HG02938 (cell line): ENCODE measurements around the gene EPHB1.

Source experiments
- ATAC-seq: cut with Tn5 transposase; IDR thresholded peaks from one replicate; pipeline ENCODE4 v1.9.1; 2021; ENCODE audit warnings: mild to moderate bottlenecking, moderate library complexity; ENCODE audit not compliant: unreplicated experiment

EPHB1 gene

DNA sequence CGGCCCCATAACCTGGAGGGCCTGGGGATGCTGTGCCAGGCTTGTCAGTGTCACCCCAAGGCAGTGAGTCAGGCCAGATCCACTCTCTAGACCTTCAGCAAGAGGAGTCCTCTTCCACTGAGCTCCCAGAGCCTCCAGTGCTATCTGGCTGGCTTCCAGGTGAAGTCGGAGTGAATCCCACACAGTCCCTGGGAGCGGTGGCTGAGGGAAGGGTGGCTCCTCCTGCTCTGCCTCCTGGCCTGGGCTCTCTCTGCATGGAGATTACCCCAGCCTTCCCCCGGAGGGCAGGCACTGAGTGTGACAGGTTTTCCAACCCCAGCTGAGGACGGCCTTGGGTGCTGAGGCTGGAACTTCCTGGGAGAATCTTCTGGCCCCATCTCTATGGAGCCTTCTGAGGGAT, 82.7 kb downstream of the EPHB1 start:
- ATAC-seq, result no peak

DNA sequence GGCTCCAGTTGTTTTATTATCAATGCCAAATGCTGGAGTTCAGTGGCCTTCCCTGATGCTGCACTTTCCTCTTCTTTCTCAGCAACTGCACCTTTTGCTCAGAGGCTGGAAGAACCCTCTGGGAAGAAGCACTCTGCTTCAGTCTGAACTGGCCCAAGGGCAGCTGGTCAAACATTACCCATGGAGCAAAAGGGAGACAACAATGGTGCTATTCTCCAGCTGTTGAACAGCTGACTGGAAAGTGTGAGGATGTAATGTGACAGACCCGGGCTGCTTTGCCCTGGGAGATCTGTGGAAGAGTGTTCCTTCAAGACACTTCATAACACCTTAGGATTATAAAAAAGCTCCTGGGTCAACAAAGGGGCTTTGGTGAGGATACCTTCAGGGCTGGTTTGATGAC, 84.9 kb downstream of the EPHB1 start:
- no peak for ATAC-seq

DNA sequence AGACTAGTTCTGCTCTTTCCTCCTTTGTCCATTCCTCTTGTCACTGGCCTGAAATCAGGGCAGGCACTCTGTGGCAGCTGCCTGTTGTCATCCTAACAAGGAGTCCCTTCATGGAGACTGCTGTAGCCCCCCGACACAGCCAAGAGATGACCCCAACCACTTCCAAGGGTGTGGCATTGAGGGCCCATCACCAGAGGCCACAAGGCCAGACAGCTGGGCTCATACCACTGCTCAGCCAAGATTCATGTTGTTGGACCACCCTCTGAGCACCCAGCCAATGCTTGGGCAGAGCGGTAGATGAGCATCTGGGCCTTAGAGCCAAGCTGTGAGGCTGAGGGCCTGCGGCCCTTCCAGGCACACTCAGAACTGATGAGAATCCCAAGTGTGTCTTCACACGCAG, 85.4 kb downstream of the EPHB1 start:
- no peak for ATAC-seq

DNA sequence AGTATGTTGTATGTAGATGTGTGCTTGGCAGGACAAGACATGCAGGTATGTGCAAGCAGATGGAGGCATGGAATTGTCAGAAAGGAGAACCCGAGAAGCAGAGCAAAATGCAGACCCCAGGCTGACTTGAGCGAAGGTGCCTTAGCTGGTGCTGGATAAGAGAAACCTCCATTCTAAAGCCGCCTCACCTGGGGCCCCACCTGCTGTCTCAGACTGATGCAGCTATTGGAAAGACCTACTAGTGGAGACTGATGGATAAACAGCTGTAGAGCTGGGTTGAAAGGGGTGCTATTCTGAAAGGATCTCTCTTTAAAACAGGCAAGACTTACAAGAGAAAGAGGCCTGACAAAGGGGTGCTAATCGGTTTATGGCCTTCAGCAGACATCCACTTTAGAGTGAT, 86.2 kb downstream of the EPHB1 start:
- ATAC-seq, result no peak

DNA sequence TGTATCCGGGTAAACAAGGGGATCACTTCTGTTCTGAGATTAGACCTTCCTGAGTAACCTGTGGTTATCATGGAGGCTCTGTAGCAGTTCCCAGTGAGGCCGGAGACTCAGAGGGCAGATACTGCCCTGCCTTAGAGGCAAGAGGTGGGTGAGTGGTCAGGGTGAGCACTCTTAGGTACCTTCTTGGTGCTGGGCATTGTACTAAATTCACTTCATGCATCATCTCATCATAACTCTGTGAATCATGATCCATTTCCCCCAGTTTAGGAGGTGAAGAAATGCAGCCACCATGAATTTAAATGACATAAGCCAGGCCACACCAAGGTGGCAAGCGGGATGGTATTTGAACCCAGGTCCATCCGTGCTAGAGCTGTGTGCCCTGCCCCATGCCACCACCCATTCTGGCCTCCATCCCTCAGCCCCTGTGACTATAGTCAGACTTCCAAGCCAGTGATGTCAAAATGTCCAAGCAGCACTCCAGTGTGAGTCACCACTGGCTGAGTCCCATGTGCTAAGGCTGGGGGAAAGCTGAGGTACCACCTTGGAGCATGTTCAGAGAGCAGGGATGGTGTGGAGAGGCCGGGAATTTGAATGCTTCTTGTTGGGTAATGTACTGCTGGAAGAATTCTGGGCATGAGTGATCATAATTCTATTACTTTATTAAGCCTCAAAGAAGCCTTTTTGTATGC, 88.8 kb downstream of the EPHB1 start:
- no peak for ATAC-seq

DNA sequence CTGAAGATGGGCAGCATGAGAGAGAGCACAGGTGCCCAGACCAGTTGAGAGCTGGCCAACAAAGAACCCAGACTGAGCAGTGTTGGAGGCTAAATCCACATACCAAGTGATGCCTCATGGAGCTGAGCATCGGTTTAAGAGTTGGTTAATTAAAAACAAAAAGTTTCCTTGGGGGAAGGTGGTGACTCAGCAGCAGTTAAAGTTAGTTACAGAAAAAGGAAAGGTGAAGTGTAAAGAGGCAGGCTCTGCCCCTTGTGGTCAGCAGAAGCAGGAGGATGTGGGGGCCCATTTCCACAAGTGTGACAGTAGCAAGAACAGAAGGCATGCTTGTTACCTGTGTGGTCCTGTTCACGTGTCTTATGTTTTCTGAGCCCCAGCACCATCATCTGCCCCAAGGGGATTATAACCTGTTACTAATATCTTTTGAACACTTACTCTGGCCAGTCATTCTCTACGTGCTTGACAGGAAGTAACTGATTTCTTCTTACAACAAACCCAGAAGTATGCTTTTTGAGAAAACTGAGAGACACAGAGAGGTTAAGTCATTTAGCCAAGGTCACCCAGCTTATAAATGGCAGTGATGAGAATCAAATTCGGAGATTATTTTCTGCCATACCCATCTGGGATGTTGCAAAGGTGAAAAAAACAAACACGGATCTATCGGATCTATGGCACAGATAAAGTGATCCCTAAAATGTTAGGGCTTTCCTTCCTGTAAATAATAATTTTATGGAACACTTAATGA, 91.0 kb downstream of the EPHB1 start:
- ATAC-seq, result peak; percentile 93

DNA sequence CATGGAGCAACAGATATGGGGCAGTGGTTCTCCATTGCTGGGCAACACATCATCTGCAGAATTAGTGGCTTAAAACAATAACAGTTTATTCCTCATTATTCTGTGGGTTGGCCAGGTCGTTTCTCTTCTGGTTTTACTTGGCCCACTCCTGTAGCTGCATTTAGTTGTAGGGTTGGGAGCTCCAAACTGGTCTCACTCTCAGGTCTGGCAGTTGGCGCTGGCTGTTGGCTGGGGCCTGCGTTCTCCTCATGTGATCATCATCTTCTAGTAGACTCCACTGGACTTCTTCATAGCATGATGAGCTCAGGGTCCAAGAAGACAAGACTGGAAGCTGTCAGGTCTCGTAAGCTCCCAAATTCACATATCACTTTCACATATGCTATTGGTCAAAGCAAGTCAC, 91.9 kb downstream of the EPHB1 start:
- no peak for ATAC-seq

DNA sequence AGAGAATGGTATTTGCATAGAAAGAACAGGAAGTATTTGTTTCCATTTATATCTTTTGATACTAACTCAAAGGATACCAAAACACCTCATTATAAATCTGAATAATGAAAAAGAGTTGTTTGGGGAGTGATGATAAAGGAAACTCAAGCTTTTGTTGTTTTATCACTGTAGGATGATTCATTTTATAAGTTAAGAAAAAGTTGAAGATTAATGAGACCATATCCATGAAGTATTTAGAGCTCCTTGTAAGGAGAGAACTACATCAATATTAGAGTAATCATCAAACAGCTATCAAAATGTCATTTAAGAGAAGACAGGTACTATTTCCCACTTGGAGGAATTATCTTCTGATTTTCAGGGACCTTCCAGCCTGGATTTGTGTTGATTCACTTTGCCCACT, 92.5 kb downstream of the EPHB1 start:
- ATAC-seq, result no peak

DNA sequence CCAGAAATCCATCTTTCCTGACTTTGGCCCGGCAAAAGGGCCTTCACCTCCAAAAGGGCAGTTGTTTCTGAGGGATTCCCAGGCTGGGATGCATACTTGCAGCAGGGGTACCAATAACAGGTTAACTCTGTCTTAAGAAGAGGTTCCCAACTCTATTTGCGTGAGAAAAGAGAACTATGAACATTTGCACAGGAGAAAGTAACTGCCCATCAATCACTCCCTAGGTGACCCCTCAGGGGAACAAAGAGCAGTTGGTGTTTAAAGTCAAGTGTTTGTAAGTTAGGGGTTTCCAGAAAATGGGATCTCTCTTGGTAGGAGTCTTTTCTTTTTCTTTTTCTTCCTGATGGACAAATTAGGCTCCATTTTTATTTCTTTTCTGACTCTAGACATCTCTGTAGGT, 97.3 kb downstream of the EPHB1 start:
- no peak for ATAC-seq

DNA sequence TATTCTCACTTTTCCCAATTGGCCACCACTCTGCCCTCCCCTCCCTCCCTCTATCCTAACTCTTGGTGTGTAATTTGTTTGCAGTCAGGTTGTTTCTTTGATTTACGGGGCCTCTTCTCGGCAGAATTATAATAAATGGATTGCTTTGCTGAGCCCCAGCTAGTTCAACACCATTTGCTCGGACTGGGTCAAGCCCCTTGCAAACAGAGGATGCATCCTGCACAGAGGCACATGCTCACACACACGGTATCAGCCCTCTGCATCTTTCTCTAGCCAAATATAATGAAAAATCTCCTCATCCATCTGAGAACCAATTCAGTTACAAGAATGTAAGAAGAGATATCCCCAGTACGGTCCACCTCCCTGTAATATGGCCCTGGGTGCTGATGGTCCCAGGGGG, 97.7 kb downstream of the EPHB1 start:
- no peak for ATAC-seq

DNA sequence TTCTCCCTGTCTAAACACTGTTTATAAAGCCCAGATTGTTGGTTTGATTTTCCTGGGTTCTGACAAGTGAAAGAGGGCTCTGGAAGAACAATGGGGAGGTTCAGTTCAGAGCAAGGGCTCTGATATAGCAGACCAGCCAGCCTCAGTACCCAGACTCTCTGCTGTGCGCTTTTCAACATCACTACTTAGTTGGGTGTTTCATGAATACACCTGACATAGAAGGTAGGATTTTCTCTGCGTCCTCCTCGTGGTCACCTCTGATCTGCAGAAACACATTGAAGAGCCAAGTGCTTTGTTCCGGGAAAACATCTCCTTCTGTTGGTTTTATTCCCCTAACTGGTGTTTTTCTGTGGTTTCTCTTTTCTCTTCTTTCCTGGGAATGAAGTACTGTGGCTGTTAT, 99.5 kb downstream of the EPHB1 start:
- ATAC-seq, result no peak

DNA sequence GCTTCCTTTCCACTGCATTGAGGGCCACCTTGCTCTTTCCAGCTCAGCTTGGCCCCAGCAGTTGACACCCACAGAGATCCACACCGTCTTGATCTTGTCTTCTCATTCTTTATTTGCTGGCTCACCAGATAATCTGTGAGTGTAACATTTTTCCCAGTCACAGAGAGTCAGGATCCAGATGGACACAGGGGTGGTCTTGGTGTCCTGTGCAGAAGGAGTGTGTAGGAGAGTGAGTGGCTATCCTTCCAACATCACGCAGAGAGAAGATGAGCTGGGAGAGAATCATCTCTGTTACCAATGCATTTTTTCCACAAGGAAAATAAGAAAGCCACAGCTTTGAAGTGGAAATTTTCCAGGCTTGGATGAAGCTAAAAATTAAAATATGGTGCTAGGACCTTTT, 100.1 kb downstream of the EPHB1 start:
- no peak for ATAC-seq

DNA sequence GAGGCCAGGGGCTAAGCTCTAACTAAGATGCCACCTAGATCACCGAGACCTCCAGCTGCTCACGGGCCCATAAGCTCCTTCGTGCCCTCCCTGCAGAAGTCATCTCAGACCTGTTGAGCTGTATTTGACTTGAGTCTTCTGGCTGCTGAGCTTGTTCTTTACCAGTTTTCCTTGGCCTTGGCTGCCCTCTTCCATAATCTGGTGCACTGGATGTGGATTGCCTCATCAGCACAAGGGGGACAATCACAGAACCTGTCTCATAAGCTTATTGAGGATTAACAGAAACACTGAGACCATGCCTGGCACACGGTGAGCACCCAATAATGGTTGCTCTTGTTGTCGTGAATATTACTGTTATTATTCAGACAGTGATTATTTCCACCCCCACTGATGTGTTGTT, 101.1 kb downstream of the EPHB1 start:
- ATAC-seq, result no peak

DNA sequence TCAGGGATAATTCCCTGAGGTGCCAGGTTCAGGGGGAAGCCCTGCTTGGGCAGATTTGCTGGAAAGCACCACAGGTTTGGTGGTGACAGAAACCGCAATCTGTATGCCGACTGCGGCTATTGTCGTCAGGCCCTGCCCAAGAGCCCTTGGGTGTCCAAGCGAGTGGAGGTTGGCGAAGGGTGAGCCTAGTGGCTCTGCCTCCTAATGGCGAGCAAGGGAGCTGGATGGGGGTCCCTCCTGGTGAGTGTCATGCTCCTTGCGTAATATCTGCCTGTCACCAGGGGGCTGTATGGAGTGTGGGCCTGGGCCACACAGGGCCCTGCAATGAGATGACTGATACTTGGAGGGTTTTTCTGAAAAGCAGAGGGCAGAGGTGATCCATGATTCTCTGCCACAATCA, 101.6 kb downstream of the EPHB1 start:
- no peak for ATAC-seq

DNA sequence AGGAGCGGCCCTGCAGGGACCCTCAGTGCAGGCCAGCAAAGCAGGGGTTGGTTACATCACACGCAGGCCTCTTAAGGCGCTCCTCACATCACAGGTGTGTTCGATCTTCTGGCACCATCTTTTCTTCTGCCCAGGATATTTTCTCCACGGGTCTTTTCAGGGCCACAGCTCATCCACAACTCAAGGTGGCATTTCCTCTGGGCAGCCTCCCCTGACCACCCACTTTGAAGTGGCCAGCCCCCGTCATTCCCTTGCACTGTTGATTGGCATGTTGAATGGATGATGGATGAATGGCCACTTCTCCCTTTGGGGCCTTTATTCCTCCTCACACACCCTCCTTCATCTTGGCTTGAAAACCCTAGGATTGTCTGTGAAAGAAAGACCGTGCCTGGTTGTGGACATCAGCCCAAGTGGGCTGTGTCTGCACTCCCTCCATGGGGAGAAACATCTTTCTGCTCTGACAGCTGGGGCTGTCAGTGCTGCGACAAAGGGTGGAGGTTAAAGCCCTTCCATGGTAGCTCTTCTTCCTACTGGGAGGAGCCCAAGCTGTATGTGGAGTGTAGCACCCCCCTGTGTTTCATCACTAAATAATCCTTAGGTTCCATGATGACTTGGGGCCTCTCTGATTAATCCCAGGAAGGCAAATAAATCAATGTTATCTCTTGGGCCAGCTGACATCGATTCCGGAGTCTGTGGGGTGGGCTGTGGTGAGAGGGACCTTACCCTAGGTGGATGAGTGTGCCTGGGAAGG, 102.5 kb downstream of the EPHB1 start:
- ATAC-seq, result no peak

DNA sequence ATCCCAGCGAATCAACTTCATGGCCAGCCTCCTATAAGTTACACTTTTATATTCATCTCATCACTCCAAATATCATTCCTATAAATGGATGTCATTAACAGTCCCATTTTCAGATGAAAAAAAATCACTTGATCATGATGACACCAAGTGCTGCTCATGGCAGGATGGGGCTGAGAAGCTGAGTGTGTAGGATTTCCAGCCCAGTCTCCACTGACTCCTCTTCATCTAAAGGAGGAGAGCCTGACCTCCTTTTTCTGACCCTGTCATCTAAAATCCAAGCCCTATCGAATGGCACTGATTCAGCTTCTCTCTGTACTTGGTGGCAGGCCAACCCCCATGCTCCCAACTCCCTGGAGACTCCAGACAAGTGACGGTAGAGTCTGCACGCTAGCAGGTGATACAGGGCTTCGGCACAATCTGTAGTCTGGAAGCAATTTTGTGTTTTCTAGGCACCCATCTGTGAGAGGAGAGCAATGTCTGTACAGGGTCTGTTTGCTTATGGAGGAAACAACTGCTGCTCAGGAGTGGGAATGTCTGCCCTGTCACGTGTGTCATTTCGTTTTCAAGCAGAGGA, 103.2 kb downstream of the EPHB1 start:
- ATAC-seq, result no peak

DNA sequence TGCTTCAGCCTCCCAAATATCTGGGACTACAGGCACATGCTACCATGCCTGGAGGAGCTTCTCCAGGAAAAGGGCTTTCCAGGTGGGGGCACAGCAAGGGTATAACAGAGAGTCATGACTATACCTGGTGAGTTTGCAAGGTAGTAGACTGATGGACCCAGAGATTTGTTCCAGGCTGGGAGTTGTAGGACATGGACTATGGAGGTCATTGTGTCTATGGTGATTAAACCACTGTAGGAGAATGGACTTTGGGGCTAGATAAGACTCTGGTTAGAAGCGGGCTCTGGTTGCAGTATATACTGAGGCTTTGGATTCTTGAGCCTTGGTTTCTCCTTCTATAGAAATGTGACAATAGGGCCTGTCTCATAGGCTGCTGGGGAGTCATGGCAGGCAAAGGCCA, 104.7 kb downstream of the EPHB1 start:
- ATAC-seq, result no peak

DNA sequence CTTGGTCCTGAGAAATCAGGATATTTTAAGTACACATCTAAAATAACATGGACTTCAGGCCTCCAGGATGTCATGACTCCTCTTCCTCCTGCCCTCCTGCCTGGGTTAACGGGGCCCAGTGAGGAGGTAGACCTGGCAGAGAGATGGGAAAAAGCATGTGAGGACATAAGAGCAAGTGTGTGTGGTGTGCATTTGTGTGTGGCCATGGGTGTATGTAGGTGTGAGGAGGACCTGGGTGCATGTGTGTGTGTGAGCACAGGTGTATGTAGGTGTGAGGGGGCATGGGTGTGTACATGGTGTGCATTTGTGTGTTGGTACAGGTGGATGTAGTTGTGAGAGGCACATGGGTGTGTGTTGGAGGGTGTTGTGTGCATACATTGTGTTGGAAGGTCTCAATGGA, 105.4 kb downstream of the EPHB1 start:
- no peak for ATAC-seq

DNA sequence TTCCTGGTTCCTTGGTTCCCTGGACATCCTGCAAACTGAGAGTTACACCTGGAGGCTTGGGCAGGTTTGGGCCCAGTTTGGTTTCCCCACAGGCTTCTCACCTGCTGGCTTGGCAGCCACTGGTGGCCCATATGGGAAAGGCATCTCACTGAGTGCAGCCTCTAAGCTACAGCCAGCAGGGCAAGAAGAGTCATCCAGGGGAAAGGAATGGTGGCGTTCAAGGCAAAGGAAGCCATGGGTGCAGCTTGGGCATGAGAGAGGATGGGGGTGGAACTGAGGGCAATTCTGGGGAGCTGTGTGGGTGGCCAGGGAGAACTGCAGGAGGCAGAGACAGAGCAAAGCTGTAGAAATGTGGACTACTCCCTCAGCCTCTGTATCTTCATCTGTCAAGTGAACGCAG, 106.4 kb downstream of the EPHB1 start:
- ATAC-seq, result no peak

DNA sequence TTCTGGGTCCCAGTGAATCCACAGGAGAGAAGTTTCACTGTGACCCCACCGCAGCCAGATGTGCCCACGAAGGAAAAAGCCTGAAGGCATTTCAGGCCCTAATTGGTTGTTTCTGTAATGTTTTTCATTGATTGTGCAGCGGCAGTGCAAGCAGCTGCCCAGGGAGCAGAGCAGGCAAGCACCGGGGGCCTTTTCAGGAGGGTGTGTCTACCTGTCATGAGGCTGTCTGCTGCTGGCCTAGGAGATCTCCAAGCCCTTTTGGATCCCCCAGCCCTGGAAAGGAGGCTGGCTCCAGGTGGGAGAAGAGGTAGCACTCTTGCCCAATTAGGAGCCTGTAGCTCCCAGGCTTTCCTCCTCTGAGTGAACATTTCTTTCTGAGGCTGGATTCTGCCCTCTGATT, 108.8 kb downstream of the EPHB1 start:
- peak; percentile 27 for ATAC-seq

DNA sequence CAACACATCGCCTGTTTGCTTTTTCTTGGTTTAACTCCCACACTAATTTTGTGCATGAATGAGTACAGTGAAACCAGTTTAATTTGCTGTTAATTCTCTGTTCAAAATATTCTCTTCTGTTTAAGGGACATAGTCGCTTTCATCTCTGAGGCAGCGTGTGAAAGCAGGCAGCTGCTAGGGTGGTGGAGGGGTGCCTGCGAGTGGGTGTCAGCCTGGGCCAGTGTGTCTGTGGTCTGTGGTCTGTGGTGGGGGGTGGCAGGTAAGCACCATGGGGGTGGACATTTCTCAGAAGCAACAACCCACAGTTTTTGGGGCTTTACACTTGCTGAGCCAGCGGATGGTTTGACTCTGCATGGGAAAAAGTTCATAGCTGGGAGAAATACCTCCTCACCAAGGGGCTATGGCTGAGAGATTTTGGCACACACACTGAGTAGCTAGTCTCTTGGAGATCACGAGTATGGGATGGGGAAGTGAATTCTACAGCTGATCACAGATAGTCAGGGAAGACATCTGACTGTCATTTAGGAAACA, 109.2 kb downstream of the EPHB1 start:
- peak; percentile 92 for ATAC-seq
